HT-29 (cell line): ENCODE data around the gene PITPNM1. TPM values are rescaled to one million over a fixed set of nuclear protein-coding genes. Genes with fewer than 3 reads are reported as not detected.

Experiments used
- DNase-seq: peaks from one replicate; pipeline ENCODE4 v3.0.0-alpha.2; 2015; ENCODE audit warnings: low spot score
- total RNA-seq: library from RNA; depleted of rRNA; stranded (reverse); fragments of >200 nt; shearing (Covaris generic); gene quantifications from 2 replicates; pipeline ENCODE4 v1.2.3, GENCODE V29; 2014

The PITPNM1 gene
- total RNA-seq, 1 experiment from 2014 or later: 60.8 TPM

DNA sequence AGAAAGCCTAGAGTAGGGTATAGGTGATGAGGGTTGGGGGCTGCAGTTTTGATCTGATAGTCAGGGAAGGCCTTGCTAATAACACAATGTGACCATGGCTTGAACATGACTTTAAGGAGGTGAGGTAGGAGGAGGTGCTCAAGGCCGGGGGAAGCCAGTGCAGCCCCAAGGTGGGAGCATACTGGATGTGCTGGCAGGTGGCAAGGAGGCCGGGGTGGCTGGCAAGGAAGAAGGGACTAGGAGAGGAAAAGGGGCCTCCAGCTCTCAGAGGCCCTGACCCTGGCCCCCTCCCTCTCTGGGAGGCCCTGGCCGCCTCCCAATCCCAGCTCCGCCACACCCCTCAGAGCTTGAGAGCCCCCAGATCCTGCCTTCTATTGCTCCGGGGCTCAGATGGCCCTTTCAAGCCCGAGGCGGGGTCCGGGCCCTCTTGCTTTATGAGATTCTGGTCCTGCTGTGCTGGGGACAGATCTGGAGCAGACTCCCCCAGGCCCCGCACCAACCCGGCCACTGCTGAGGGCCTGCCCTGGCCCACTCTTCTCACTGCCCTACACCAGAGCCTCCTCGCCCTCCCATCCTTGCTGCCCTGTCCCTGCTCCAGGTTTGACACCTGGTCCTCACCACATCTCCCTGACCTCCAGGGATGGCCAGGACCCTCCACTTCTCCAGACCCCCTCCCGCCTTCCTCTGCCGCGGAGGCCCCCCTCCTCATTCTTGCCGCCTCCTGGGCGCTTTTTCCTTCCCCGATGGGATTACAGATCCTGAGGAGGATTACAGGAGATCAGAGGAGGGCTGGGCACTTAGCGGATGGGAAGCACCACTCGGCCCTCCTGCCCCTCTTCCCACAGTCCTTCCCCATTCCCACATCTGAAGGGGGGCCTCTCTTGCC, 1.8 kb downstream of the PITPNM1 start:
- DNase-seq: no peak

GRCh38 chr11:67502328-67502979, 2.7 kb downstream of the PITPNM1 start:
- no peak for DNase-seq

DNA sequence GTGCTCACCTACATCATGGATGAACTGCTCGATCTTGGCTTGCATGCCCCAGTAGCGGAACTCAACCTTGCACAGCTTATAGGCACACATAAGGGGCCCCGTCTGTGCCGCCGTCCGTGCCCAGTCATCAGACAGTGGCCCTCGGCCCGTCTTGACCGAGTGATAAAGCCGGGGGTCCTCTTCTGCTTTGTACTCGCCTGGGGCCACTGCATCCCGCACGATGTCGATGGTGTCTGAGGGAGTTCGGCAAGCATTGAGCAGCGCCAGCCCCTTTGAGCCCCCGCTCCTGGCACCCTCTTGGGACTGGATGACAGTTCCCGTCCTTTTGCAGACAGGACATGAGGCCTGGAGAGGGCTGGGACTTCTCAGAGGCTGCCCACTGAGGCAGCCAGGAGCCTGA, 3.3 kb downstream of the PITPNM1 start:
- no peak for DNase-seq

- DNase-seq: no peak
Observed at GRCh38 chr11:67500831-67501715, 4.1 kb downstream of the PITPNM1 start.

- no peak for DNase-seq
Observed at GRCh38 chr11:67500484-67500821, 4.7 kb downstream of the PITPNM1 start.

DNA sequence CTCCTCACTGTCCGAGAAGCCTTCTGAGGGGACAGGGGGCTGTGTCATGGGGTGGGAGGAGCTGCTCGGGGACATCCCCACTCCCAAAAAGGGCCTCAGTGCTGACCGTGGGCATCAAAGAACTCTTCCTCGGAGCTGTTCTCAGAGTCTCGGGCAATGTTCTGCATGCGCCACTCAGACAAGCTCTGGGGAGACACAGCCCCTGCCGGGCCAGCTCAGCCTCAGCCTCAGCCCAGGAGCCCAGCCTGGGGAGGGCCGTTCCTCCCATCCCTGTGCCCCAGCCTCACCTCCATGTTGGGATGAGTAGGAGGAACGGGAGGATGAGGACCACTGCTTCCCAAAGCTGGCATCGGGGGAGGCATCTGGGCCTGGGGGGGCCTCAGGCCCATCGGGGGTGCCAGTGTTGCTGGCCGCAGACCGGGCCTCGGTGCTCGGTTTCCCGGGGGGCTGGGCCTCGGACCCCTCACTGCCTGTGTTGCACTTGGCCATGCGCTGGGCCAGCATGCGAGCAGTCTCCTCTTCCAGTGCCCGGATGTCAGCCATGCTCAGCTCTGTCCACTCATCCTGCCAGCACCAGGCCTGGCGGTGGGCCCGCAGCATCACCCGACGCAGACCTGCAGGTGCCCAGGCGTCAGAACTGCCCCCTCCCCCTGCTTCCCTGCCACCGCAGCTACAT, 5.2 kb downstream of the PITPNM1 start:
- DNase-seq: no peak

DNA sequence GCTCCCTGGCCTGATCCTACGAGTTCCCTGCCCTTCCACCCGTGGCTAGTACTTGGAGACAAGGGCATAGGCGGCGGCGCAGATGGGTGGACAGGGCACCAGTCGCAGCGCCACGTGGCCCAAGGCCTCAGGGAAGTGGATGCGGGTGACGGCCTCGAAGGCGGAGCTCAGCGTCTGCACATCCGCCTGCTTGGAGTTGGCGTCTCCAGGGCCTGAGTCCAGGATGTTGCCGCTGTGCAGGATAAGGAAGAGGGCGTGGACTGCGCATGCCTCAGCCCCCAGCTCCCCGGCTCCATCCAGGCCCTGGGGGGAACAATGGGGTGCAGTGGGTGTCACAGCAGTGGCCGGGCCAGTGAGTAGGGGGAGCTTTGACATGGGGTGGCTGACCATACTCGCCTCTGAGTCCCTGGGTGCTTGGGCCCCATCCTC, 6.6 kb downstream of the PITPNM1 start:
- no peak for DNase-seq

GRCh38 chr11:67497656-67498291, 7.4 kb downstream of the PITPNM1 start:
- no peak for DNase-seq

GRCh38 chr11:67496113-67496512, 9.1 kb downstream of the PITPNM1 start:
- DNase-seq: no peak

DNA sequence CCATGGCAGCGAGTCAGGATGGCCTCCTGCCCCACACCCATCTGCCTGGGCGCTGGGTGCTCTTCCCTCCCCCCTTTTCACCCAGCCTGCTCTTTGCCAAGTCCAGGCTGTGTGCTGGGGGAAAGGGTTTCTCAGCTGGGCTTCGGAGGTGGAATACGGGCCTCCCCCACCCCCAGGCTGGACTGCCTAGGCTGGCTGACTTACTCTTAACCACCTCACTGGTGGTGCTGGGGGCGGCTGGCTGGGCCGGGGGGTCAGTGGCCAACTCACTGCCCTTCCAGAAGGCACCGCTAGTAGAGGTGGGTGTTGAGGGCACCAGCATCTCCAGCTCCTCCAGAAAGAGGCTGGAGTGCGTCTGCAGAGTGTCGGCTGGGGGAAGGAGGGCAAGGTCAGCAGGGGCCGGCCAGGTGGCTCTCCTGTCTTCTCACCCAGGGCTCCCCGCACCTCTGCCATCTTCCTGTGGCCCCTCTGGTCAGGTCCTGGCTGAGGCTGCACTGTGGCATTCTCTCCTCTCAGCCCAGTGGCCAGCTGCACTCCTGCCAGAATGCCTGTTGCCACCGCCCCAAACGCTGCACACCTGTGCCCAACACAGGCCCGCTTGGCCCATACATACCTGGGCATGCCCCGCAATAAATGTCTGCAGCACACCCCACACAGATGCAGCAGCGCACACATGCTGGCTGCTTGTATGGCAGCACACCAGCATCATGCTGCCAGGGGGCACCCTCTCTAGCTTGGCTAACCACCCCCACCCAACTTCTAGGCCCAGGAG, 9.7 kb downstream of the PITPNM1 start:
- no peak for DNase-seq

DNA sequence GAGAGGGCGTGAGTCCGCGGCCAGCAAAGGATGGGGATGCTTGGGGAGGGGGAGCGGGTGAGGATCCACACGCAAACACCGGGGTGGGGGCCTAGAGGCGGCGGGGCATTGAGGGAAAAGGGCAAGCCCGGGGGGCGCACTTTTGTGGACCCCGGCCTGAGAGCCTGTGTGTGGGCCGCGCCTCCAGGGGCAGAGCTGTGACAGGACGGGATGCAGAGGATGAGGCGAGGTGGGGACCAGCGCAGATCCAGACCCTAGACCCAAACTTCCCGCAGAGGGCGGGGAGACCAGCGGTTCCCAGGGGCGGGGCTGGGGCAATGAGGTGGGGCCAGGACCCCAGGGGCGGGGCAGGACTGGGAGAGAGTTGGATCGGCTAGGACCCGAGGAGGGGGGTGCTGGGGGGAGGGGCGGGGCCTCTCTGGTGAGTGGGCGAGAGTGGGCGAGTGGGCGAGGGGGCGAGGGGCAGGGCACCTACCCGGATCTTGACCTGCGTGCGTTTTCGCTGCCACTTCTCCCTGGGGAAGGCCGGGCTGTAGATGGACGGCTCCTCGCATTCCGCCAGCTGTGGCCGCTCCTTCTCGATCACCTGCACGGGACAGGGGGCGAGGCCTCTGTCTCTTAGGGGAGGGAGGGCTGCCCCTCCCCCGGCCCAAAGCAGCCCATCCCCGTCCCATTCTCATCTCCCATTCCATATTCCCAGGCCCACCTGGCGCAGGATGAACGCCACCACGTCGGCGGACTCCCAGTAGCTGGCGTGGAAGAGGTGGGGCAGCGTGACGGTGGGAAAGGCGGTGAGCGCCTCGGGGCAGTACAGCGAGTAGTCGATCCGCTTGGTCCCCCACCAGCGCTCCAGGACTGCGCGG, 10.6 kb downstream of the PITPNM1 start:
- DNase-seq: no peak

GRCh38 chr11:67493548-67494370, 11.4 kb downstream of the PITPNM1 start:
- no peak for DNase-seq

DNA sequence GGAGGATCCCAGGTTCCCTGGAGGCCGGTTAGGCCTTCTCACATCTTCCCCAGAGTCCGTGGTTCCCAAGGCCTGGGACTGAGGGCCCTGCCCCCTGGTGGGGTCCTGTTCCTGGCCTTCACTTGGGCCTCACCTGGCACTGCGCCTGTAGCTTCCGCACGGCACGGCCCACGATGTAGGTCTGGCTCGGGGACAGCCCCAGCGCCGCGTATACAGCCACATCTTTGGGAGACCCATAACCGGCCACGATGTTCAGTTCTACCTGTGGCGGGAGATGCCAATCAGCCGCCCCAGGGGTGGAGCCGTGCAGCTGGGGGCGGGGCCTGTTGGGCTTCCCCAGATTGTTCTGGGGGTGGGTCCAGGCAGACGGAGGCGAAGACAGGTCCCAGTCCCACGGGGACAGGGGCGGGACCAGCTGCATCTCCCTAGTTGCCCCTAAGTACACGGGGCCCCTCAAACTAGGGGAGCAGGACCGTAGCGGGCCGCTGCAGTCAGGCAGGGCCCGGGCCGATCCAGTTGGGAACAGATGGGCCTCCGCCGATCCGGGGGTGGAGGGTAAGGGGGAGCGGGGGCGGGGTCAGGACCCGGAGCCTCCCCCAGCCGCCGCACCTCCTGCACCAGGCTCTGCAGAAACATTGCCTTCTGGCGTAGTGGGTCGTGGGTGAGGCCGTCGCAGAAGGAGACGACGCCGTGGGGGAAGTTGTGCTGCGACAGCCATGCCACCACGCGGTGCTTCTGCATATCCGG, 12.2 kb downstream of the PITPNM1 start:
- DNase-seq: no peak

- DNase-seq: no peak
Observed at GRCh38 chr11:67492069-67492727, 13.0 kb downstream of the PITPNM1 start.

DNA sequence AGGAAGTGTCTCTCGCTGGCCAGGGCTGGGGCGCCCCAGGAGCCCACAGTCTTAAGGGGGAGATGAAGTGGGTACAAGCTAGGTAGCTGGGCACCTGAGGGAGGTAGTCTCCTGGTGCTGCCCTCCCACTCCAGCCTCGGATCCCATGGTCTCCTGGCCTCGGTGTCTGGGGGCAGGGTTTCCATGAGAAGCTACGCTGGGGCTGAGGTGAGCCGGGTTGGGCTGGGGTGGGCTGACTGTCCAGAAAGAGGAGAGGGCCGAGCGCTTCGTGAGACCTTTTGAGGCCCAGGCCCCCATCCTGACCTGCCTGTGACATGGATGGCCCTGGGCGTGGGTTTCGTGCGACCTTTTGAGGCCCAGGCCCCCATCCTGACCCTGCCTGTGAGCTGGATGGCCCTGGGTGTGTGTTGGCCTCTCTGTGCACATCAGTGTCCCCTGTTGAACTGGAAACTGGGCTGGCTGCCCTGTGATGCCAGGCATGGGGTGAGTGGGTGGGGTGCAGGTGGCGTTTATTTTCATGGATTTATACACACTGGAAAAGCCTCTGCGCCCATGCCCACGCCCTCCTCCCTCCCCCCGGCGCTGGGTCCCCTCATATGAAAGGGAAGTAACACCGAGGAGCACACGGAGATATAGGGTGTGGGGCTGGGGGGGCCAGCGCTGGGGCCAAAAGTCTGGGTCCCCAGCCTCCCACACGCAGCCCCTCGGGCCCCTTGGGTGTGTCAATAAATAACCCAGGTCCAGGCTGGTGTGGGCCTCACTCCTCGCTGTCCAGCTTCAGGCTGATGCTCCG, 13.7 kb downstream of the PITPNM1 start:
- no peak for DNase-seq

GRCh38 chr11:67490727-67491065, 14.5 kb downstream of the PITPNM1 start:
- no peak for DNase-seq
